PC-9 (cell line): ENCODE measurements around the gene SLC30A7. TPM values are rescaled to one million over a fixed set of nuclear protein-coding genes. Genes with fewer than 3 reads are reported as not detected.

Experiments used
- Bru-seq: library from RNA; stranded (reverse); fragments of 400-500 nt; gene quantifications from one replicate; lab custom pipeline; 2021; lab: Mats Ljungman, UMichigan
- BruChase-seq, 2 experiments: library from RNA; stranded (reverse); fragments of 400-500 nt; gene quantifications; one replicate each; lab custom pipeline; 2021; lab: Mats Ljungman, UMichigan
- BruUV-seq: library from RNA; stranded (reverse); fragments of 400-500 nt; replicated peaks from 2 replicates; lab custom pipeline; 2021; lab: Mats Ljungman, UMichigan
- CTCF ChIA-PET: fragments of 300-600 bp; sonication (Branson Sonifier 250); formaldehyde crosslinking; loops from one replicate; lab custom pipeline; 2022; ENCODE audit warnings: antibody characterized with exemption; lab: Charles Lee
- POLR2A ChIA-PET: fragments of 300-600 bp; sonication (Branson Sonifier 250); formaldehyde crosslinking; loops from one replicate; lab custom pipeline; 2022; ENCODE audit warnings: antibody characterized with exemption; ENCODE audit not compliant: unreplicated experiment; lab: Charles Lee
- DNase-seq, 2 experiments: peaks; one replicate each; pipeline versions ENCODE4 v3.0.0 to v3.0.0-alpha.2; 2015 to 2022; ENCODE audit warnings: mixed read lengths in 1 of 2
- H2AFZ ChIP-seq: fragments of 200-600 bp; sonication (generic); 2 replicates; pipeline ENCODE4 v1.8.1; 2017; ENCODE audit warnings: antibody characterized with exemption
- H3F3A ChIP-seq: fragments of 200-600 bp; sonication (generic); 2 replicates; pipeline ENCODE4 v1.8.1; 2017; ENCODE audit warnings: antibody characterized with exemption, mild to moderate bottlenecking, low read depth; ENCODE audit not compliant: insufficient read depth
- H3K27ac ChIP-seq: fragments of 200-600 bp; sonication (generic); 2 replicates; pipeline ENCODE4 v1.6.1; 2016; ENCODE audit warnings: mixed run types
- H3K27me3 ChIP-seq: fragments of 200-600 bp; sonication (generic); 2 replicates; pipeline ENCODE4 v1.6.1; 2016; ENCODE audit warnings: low read depth, mixed run types; ENCODE audit not compliant: insufficient read depth
- H3K36me3 ChIP-seq: fragments of 200-600 bp; sonication (generic); 2 replicates; pipeline ENCODE4 v1.6.1; 2016; ENCODE audit warnings: low read depth, mixed run types
- H3K4me1 ChIP-seq: fragments of 200-600 bp; sonication (generic); replicated peaks from 2 replicates; pipeline ENCODE4 v1.6.1; 2016; ENCODE audit warnings: mixed run types; ENCODE audit not compliant: insufficient read depth
- H3K4me2 ChIP-seq: fragments of 200-600 bp; sonication (generic); 2 replicates; pipeline ENCODE4 v1.6.1; 2017; ENCODE audit warnings: mixed run types
- H3K4me3 ChIP-seq: fragments of 200-600 bp; sonication (generic); 2 replicates; pipeline ENCODE4 v1.6.1; 2016; ENCODE audit warnings: mixed run types
- H3K79me2 ChIP-seq: fragments of 200-600 bp; sonication (generic); 2 replicates; pipeline ENCODE4 v1.6.1; 2017; ENCODE audit warnings: low read depth, mixed run types
- H3K9me2 ChIP-seq: fragments of 200-600 bp; sonication (generic); 2 replicates; pipeline ENCODE4 v1.8.1; 2017; ENCODE audit warnings: mild to moderate bottlenecking; ENCODE audit not compliant: insufficient read depth
- H3K9me3 ChIP-seq: fragments of 200-600 bp; sonication (generic); 2 replicates; pipeline ENCODE4 v1.8.1; 2016; ENCODE audit warnings: low read depth; ENCODE audit not compliant: insufficient read depth
- H4K20me1 ChIP-seq: fragments of 200-600 bp; sonication (generic); 2 replicates; pipeline ENCODE4 v1.8.1; 2017; ENCODE audit not compliant: insufficient read depth
- CTCF ChIP-seq: fragments of 200-600 bp; sonication (generic); conservative IDR thresholded peaks from 2 replicates; pipeline ENCODE4 v1.6.1; 2017; ENCODE audit warnings: mixed run types, antibody characterized with exemption, mild to moderate bottlenecking, moderate library complexity
- EZH2 ChIP-seq: fragments of 200-600 bp; sonication (generic); IDR thresholded peaks from 2 replicates; pipeline ENCODE4 v1.8.0; 2017; ENCODE audit warnings: antibody characterized with exemption, low read depth
- intact Hi-C: fragments of 100-400 bp; cut with micrococcal nuclease; formaldehyde crosslinking; loops from one replicate; pipeline ENCODE4 v1.10.0; 2022; ENCODE audit not compliant: unreplicated experiment
- long read RNA-seq: library from polyadenylated mRNA; stranded (forward); transcript quantifications from one replicate; pipeline ENCODE4 v2.0.0, GENCODE V29; 2022
- total RNA-seq: library from RNA; stranded (reverse); gene quantifications from 2 replicates; pipeline ENCODE4 v1.2.3, GENCODE V29; 2021

Gene SLC30A7, protein sequence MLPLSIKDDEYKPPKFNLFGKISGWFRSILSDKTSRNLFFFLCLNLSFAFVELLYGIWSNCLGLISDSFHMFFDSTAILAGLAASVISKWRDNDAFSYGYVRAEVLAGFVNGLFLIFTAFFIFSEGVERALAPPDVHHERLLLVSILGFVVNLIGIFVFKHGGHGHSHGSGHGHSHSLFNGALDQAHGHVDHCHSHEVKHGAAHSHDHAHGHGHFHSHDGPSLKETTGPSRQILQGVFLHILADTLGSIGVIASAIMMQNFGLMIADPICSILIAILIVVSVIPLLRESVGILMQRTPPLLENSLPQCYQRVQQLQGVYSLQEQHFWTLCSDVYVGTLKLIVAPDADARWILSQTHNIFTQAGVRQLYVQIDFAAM
- total RNA-seq (18.4 and 27.4 TPM in 2 replicates), Bru-seq, nascent RNA (percentile 89 among the genes with signal in this experiment), BruChase-seq, experiment 1, labeled RNA remaining after a 2-hour chase (percentile 88 among the genes with signal in this experiment), BruChase-seq, experiment 2, labeled RNA remaining after a 6-hour chase (percentile 85 among the genes with signal in this experiment)
- long read RNA-seq, full-length matches to known transcripts: 16 of 21 reads
- long read RNA-seq, partial matches to known transcripts: 1 of 21 reads
- long read RNA-seq, other reads (novel, unspliced or antisense): 4 of 21 reads

DNA sequence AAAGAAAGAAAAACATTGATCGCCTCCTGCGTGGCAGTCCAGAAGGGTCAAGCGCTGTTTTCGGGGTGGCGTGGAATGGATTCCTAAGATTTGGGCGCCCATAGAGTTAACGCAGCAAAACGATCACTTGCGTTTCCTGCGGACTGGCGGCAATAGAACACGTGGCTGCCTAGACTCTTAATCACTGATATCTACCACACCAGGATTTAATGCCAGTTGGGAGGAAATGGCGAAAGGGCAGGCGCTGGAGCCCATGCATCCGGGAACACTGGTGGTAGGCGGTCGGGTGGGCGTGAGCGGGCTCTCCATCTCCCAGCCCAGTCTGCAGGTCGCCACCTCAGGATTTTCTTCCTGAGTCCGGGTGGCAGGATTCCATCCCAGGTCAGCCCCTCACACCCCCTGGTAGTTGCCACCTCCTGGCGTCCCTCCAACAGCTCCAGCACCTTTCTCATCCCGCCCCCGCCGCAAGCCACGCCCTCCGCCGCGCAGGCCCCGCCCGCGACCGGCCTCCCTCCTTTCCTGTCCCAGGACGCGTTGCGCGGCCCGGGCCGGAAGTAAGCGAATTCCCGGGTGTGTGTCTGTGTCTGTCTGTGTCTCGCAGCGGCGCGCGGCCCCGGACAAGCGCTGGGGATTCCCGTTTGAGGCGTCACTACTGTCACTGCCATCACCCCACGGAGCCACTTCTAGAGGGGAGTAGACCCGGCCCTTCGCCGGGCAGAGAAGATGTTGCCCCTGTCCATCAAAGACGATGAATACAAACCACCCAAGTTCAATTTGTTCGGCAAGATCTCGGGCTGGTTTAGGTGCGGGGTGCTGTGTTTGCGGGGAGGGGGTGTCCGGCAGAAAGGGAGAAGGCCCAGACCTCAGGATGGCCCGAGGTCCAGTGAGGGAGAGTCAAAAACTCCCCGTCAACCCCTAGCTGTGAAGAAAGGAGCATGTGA is at the start of gene SLC30A7:
Gene SLC30A7, plus strand, starts transcription at position 551 of the 941 bp plus-strand sequence. Its CDS starts 173 bp downstream, at position 724.
- Histone ChIP-seq H3F3A (peaks cover 32% of the 10 kb centered on the region), H4K20me1 (peaks cover 5% of the 10 kb centered on the region; the same call in 1 of the 2 replicates), H3K36me3 (peaks cover 42% of the 10 kb centered on the region), H3K4me2 (peak within 1 kb of the TSS; percentile 97), H3K4me1 (peaks cover 31% of the 10 kb centered on the region), H3K27me3 (no peaks in the 10 kb centered on the region), H2AFZ (peak within 1 kb of the TSS; percentile 86), H3K9me3 (peaks cover 4% of the 10 kb centered on the region; the same call in 1 of the 2 replicates), H3K4me3 (peak within 1 kb of the TSS; percentile 76), H3K9me2 (no peaks in the 10 kb centered on the region), H3K27ac (peak within 1 kb of the TSS; percentile 95), H3K79me2 (peaks cover 57% of the 10 kb centered on the region)
- BruUV-seq: TSS peak; percentile 59
- peak; percentile 89 to 97 for DNase-seq
- POLR2A ChIA-PET: interaction anchor here (0.5 to 0.6 kb wide), 4 partner anchors 374 to 1630 kb away, joined by 3 to 4 read pairs (median 4); no protein-coding TSS in a partner anchor
- intact Hi-C loops: loop anchor here (10.0 kb wide), 1 partner anchor 761 kb away; the partner anchor contains the start of genes SASS6 and TRMT13
- CTCF ChIA-PET: no interaction called here
- TF ChIP-seq CTCF (no peak), EZH2 (no peak)

- Histone ChIP-seq H3K4me3 (no peak overlapping the region), H3K4me1 (no peaks in the 10 kb centered on the region), H2AFZ (peak overlapping the region; percentile 35; the same call in 1 of the 2 replicates), H3K27ac (no peak overlapping the region), H3F3A (no peaks in the 10 kb centered on the region), H4K20me1 (no peaks in the 10 kb centered on the region), H3K9me2 (no peaks in the 10 kb centered on the region), H3K4me2 (no peak overlapping the region; the same call in 1 of the 2 replicates), H3K79me2 (no peaks in the 10 kb centered on the region), H3K27me3 (no peaks in the 10 kb centered on the region), H3K36me3 (no peaks in the 10 kb centered on the region), H3K9me3 (no peaks in the 10 kb centered on the region; the same call in 1 of the 2 replicates)
- TF ChIP-seq EZH2 (no peak), CTCF (no peak)
- intact Hi-C loops: no loop called here
- POLR2A ChIA-PET: no interaction called here
- no peak for DNase-seq
- BruUV-seq: no TSS peak
- CTCF ChIA-PET: no interaction called here
Measured at GRCh38 chr1:100847361-100848082, 48.4 kb upstream of the SLC30A7 start.
